T follicular helper cell (primary cell): ENCODE results near the gene STPG4.
"Not testable (repeated sequence)": the region's sequence is repeated elsewhere in the genome, so short reads cannot be mapped to it uniquely, and the experiment has no call there.

ENCODE experiments used
- DNase-seq: peaks from one replicate; pipeline ENCODE4 v3.0.0-alpha.2; 2020; ENCODE audit warnings: low read depth

STPG4 gene

DNA sequence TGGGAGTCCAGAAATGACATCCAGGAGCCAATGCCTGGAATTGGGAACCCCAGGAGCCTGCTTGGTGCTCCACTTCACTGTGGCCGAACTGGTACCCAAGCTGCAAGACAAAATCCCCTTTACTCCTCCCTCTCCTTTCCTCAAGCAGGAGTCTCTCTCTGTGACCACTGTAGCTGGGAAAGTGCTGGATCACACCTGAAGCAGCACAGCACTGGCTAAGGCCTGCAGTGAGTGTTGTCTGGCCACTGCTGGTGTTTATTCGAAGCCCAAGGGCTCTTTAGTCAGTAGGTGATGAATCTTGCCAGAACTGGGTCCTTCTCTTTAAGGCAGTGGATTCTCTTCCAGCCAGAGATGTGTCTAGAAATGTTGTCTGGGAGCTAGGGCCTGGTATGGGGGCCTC, 26.4 kb downstream of the STPG4 start:
- no peak for DNase-seq

DNA sequence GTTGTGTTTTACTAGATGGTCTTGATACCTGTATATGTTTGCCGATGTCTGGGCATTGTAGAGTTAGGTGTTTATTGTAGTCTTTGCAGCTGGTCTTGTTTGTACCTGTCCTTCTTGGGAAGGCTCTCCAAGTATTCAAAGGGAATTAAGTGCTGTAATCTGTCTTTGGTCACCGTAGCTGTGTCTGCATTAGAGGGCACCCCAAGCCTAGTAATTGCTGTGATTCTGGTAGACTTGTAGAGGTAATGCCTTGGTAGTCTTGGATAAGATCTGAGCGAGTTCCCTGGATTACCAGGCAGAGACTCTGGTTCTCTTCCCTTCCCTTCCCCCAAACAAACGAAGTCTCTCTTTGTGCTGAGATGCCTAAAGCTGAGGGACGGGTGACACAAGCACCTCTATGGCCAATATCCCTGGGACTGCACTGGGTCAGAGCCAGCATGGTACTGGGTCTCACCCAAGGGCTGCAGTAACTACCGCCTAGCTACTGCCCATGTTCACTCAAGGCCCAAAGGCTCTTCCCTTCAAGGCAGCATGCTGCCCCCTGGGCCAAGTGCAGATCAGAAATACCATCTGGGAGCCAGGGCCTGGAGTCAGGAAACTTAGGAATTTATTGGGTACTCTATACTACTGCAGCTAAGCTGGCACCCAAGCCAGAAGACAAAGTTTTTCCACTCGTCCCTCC, 27.1 kb downstream of the STPG4 start:
- no peak for DNase-seq

DNA sequence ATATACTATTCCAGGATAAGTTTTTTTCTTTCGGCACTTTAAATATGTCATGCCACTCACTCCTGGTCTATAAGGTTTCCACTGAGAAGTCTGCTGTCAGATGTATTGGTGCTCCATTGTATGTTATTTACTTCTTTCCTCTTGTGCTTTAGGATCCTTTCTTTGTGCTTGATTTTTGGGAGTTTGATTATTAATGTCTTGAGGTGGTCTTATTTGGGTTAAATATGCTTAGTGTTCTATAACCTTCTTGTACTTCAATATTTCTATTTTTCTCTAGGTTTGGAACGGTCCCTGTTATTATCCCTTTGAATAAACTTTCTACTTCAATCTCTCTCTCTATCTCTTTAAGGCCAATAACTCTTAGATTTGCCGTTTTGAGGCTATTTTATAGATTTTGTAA, 28.3 kb downstream of the STPG4 start:
- DNase-seq = no peak

DNA sequence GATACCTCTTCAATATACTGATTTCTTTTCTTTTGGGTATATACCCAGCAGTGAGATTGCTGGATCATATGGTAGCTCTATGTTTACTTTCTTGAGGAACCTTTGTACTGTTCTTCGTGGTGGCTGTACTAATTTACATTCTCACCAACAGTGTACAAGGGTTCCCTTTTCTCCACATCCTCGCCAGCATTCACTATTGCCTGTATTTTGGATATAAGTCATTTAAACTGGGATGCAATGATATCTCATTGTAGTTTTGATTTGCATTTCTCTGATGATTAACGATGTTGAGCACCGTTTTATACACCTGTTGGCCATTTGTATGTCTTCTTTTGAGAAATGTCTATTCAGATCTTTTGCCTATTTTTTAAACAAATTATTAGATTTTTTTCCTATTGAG, 30.4 kb downstream of the STPG4 start:
- DNase-seq = not testable (repeated sequence)

DNA sequence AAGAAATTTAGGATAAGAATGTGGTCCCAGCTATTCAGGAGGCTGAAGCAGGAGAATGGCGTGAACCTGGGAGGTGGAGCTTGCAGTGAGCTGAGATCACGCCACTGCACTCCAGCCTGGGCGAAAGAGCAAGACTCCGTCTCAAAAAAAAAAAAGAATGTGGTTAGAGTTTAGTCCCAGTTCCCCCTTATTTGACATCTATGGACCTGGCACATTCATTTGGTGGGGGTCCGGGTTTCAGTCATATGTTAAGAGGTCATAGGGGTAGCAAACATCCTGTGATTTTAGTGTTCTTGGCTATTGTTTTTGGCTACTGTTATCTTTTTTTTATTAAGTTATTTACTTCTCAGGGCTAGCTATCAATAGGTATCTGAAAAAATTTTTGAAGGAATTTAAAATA, 34.7 kb downstream of the STPG4 start:
- DNase-seq = not testable (repeated sequence)

DNA sequence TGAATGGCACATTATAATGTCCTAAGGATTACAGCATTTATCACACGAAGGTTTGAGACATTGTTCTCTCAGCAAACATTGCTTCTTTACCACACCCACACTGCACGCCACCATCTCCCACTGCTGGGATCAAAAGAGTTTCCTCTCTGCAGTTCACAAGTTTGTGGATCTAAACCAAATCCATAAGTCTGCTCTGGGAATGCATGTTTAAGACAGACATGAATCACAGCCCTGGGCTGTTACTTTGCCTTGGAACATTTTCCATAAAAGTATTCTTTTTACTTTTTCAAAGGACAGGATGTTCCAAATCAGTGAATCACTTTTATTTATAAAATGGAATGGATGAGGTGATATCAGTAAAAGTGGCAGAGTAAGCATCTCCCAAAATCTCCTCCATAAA, 36.1 kb downstream of the STPG4 start:
- DNase-seq = no peak

DNA sequence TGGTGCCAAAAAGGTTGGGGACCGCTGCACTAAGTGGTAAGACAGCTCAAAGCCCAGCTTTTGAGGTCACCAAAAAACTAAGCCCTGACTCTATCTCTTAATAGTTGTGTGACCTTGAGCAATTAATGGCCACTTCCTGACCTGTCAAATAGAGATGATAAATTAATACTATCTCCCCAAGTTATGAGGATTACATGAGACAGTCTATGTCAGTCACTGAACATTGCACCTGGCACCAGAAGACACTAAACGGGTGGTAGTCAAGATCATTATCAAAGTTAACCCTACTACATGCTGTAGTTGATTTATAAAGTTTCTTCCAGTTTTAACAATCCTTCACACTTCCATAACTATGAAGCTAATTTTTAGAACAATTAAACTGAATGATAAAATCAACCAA, 36.5 kb downstream of the STPG4 start:
- no peak for DNase-seq

DNA sequence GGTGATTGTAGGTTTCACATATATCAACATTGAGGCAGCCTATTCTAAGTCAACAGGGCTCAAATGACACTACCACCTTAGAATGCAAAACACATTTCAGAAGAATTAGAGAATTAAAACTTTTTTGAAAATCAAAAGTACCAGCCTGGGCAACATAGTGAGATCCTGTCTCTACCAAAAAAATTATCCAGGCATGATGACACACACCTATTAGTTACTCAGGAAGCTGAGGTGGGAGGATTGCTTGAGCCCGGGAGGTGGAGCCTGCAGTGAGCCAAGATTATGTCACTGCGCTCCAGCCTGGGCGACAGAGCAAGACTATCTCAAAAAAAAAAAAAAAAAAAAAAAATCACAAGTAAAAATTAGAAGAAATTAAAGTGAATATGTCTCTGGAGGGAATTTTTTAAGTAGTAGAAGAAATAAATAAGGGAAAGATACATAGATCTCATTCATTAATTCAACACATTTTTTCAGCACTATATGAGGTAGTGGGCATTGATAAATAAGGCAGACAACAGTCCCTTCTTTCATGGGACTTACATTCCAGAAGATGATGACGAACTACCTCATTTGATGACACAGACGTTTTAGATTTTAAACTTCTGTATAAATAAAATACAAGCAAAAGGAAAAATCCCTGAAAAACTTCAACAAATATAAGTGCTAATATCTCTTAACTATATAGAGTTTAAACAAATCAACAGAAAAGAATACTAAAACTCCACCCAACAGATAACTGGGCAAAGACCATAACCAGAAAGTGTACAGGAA, 42.3 kb downstream of the STPG4 start:
- DNase-seq = no peak

DNA sequence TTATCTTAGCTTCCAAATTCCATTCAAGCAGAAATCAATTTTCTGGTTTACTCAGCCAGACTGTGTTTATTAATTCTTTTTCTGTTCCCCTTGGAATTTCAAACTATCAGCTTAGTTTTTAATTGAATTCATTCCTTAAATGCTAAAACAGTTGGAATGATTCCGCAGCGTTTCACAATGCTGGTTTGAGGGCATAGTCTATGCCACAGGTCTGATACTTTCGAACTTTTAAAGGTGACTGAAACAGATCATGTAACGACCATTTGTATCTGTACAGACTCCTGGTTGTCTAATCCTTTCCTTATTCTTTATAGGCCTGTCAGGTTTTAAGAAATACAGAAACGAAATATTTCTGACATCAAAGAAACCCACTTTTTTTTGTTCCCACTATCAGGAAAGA, 45.4 kb downstream of the STPG4 start:
- no peak for DNase-seq

DNA sequence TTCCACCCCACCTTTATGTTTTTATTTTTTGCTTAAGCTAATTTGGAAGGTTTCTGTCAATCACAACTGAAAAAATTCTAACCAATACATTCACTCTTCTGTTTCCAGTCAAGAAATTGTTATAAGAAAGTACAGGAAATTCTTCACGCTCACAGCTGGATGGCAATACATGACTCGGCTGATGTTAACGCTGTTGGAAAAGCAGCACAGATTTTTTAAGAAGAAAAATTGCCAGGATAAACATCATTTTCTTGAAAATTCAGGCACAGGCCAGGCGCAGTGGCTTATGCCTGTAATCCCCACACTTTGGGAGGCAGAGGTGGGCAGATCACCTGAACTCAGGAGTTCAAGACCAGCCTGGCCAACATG, 46.1 kb downstream of the STPG4 start:
- DNase-seq = no peak

DNA sequence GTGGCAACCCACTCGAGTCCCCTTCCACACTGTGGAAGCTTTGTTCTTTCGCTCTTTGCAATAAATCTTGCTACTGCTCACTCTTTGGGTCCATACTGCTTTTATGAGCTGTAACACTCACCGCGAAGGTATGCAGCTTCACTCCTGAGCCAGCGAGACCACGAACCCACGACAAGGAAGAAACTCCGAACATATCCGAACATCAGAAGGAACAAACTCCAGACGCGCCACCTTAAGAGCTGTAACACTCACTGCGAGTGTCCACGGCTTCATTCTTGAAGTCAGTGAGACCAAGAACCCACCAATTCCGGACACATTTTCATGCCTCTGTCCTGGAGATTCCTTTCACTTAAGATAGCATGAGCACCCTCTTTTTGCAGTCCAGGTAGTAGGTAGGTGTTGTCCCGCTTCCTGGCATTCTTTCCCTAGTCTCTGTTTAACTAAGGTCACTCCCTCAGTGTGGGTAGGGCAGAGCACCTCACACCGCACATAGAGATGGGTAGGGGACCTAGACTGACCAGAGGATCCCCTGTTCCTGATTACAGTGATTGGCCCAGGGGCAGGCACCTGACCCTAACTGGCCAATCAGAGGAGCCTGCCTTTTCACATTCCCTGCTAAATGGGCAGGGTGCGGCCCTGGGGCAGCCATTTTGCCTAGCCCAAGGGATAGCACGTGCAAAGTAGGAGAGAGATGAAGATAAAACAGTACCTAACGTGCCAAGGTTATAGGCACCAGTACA, 46.7 kb downstream of the STPG4 start:
- DNase-seq = not testable (repeated sequence)

DNA sequence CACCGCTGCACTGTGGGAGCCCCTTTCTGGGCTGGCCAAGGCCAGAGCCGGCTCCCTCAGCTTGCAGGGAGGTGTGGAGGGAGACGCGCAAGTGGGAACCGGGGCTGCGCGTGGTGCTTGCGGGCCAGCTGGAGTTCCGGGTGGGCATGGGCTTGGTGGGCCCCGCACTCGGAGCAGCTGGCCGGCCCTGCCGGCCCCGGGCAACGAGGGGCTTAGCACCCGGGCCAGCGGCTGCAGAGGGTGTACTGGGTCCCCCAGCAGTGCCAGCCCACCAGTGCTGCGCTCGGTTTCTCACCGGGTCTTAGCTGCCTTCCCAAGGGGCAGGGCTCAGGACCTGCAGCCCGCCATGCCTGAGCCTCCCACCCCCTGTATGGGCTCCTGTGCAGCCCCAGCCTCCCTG, 47.9 kb downstream of the STPG4 start:
- DNase-seq = not testable (repeated sequence)

DNA sequence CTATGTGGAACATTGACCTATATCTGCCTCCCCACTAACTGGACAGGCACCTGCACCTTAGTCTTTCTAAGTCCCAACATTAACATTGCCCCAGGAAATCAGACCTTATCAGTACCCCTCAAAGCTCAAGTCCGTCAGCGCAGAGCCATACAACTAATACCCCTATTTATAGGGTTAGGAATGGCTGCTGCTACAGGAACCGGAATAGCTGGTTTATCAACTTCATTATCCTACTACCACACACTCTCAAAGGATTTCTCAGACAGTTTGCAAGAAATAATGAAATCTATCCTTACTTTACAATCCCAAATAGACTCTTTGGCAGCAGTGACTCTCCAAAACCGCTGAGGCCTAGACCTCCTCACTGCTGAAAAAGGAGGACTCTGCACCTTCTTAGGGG, 48.9 kb downstream of the STPG4 start:
- not testable (repeated sequence) for DNase-seq

DNA sequence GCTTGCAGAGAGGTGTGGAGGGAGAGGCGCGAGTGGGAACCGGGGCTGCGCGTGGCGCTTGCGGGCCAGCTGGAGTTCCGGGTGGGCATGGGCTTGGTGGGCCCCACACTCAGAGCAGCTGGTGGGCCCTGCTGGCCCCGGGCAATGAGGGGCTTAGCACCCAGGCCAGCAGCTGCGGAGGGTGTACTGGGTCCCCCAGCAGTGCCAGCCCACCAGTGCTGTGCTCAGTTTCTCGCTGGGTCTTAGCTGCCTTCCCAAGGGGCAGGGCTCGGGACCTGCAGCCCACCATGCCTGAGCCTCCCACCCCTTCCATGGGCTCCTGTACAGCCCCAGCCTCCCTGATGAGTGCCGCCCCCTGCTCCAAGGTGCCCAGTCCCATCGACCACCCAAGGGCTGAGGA, 55.4 kb downstream of the STPG4 start:
- DNase-seq = not testable (repeated sequence)

DNA sequence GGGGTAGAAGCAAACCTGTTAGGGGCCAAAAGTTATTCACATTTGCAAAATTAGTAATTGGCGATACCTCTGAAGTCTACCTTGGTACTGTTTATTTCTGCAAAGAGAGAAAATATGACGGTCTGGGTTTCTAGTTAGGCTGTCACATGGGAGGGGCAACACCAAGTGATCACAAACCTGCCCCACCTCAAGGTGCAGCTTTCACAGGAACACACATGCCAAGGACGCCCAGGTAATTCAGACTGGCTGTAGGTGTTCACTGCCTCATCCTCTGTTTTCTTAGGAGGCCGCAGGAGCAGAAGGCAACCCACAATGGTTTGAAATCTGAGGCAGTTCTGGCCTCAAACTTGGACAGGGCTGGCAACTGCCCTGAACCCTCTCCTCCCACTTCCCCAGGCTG, 56.2 kb downstream of the STPG4 start:
- DNase-seq = no peak

DNA sequence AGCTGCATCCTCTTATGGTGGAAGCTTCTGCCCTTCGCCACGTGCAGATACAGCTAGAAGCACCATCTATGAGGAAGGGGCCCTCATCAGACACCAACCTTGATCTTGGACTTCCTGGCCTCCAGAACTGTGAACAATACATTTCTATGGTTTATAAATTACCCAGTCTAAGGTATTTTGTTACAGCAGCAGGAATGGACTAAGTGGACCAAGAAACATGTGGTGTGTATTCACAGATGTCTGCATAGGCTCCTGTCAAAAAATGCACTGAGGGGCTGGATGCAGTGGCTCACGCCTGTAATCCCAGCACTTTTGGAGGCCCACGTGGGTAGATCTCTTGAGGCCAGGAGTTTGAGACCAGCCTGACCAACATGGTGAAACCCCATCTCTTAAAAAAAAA, 57.5 kb downstream of the STPG4 start:
- DNase-seq = no peak

DNA sequence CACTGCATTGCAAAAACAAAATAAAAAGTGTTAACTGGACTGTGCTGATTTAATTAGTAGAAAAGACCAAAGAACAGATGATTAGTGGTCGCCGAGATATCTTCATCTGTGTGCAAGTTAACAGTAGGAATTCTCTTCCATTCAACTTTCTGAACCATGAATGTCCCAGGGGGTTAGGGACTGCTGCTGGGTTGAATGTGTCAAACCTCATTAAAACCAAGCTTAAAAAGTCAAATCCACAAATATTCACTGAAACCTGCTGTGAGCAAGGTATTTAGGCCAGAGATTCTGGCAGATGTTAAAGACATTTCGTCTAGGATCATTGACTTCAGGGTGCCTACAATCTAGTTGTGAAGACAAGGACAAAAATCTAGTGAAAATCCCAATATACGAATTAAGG, 58.7 kb downstream of the STPG4 start:
- DNase-seq = no peak

DNA sequence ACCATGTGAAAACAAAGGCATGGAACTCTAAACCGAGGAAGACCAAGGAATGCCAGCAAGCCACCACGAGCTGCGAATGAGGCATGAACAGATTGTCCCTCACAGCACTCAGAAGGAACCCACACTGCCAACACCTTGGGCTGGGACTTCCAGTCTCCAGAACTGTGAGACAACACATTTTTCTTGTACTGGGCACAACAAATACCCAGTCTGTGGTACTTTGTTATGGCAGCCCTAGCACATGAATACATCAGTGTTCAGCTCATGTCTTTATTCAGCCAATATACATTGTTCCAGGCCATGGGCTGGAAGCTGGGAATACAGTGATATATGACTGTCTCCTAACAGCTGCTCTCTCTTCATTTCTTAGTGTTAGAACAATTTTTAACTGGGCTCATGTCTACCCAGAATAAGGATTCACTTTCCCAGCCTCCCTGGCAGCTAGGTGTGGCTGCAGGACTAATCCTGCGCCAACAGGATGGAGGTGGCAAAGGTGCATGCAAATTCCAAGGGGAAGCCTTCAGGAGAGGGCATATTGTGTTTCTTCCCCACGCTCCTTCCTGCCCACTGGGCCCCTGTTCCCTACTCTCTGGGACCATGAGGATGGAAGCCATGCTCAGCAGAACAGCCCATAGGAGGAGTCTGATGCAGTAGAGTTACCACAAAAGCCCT, 59.6 kb downstream of the STPG4 start:
- DNase-seq = no peak

DNA sequence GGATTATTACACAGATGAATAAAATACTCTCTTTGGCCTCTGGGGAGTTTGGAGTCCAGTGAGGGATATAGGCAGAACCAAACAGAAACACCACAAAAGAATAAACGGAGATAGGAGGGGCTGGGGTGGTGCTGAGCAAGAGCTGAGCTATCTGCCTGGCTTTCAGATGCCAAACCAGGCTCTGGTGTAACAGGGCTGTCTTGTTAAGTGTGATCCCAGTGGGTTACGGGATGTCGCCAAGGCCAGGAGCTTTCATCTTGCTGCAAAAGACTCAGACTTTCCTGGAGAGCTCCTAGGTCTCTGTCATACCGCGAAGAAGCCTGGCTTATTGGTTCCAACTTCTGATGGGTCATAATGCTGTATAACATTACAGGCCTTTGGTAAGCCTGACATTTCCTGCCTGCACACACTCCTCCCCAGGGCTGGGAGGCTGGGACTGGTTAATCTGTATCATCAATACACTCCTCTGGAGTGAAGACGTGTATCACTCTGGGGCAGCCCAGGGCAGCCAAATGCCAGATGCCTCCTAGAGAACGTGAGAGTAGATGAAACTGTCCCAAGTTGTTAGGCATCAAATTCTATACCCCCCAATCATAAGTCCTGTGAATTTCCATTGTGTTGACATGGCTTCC, 60.5 kb downstream of the STPG4 start:
- DNase-seq = no peak

DNA sequence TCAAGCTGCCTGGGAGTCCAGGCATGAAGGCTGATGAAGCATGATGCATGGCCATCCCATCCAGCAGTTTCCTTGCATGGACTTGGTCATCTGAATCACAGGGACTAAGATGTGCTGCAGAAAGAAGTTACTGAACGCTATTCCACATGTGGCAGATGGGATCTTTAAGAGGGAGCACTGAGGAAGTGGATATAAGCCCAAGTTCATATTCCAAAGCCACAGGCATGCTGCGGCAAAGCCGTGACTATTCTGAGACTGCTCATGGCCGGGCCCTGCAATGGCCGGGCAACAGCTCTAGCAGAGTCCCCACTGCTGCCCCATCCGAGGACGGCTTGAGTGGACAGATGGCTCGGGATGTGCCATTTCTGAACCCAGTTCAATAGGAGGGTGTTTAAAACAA, 61.5 kb downstream of the STPG4 start:
- no peak for DNase-seq

DNA sequence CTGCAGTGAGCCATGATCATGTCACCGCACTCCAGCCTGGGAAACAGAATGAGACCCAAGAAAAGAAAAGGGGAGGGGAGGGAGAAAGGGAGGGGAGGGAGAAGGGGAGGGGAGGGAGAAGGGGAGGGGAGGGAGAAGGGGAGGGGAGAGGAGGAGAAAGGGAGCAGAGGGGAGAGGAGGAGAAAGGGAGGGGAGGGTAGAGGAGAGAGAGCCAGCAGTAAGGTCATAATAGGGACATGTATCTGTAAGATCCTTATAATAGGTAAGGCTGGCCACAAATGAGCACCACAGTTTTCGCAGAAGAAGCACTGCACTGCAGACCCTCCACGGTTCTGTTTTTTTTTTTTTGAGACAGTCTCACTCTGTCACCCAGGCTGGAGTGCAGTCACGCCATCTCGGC, 62.6 kb downstream of the STPG4 start:
- DNase-seq = no peak

DNA sequence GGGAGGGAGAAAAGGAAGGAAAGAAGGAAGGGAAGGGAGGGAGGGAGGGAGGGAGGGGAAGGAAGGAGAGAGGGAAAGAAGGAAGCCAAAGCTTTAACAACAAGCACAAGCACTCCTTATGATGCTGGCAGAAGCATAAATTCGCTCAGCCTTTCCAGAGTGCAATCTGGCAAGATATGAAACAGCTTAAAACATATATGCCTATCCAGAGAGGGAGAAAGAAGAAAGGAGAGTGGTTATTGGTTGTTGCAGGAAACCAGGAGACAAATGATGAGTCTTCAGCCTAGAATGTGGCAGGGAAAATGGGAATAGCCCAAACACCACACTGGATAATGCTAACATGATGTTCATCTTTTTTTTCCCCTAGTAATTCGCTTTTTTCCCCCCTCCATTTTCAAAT, 64.0 kb downstream of the STPG4 start:
- DNase-seq = no peak
